ENCODE results near the gene RAB27B.

The RAB27B gene

DNA sequence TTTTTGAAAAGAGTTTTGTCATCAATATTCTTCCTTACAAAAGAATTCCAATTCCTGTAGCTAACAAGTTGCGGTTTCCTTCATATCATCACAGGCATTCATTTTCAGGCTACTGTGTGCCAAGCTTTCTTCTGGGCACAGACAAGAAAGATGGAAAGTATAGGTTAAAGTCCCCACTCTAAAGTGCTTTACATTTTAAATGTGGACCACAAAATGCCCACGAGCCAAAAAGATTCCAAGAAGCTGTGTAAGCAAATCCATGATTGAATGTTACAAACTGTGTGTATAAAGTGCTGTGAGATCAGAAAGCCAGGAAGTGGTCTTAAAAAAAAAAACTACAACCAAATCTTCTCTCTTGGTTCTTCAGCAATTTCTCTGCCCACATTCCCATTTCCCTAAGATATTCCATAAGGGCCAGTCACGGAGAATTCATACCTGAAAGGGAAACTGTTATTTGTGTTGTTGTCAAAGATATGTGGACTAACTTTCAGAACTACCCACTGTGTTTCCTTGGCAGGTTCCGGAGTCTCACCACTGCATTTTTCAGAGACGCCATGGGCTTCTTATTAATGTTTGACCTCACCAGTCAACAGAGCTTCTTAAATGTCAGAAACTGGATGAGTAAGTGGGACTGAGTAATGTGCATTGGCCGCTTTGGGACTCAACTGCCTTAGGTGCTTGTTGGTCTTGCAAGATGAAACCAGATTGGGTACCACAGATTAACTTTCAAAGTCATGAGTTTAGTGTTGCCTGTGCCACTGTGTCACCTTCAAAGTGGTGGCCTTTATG lies 55.7 kb downstream of the RAB27B start:
- H3K4me3 ChIP-seq (ENCODE audit: low read depth, low read length): no peak overlapping the region
- TF ChIP-seq, protein P1, sequence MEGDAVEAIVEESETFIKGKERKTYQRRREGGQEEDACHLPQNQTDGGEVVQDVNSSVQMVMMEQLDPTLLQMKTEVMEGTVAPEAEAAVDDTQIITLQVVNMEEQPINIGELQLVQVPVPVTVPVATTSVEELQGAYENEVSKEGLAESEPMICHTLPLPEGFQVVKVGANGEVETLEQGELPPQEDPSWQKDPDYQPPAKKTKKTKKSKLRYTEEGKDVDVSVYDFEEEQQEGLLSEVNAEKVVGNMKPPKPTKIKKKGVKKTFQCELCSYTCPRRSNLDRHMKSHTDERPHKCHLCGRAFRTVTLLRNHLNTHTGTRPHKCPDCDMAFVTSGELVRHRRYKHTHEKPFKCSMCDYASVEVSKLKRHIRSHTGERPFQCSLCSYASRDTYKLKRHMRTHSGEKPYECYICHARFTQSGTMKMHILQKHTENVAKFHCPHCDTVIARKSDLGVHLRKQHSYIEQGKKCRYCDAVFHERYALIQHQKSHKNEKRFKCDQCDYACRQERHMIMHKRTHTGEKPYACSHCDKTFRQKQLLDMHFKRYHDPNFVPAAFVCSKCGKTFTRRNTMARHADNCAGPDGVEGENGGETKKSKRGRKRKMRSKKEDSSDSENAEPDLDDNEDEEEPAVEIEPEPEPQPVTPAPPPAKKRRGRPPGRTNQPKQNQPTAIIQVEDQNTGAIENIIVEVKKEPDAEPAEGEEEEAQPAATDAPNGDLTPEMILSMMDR (conservative IDR thresholded peaks at IDR 0.05; ENCODE audit: low read depth, low read length): no peak
- peak; percentile 19 for DNase-seq (ENCODE audit: low read depth)

GRCh38 chr18:54888378-54888777 lies 60.1 kb downstream of the RAB27B start:
- TF ChIP-seq, protein P1 (conservative IDR thresholded peaks at IDR 0.05; ENCODE audit: low read depth, low read length): no peak

DNA sequence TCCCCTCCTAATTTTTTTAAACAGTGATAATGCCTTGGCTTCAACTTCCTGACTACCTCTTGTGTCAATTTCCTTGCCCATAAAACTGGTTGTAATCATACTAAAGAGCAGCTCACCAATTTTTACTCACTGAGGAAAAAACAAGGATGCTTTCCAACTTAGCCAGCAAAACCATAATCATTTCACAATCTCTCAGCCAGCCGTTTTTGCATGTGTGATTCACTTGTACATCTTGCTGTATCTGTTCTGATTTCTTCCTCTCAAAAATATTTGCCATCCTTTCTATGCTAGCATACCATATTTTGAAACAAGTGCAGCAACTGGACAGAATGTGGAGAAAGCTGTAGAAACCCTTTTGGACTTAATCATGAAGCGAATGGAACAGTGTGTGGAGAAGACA lies 60.7 kb downstream of the RAB27B start:
- no peak overlapping the region for H3K4me3 ChIP-seq (ENCODE audit: low read depth, low read length)
- TF ChIP-seq, protein P1 (conservative IDR thresholded peaks at IDR 0.05; ENCODE audit: low read depth, low read length): no peak
- peak; percentile 81 for DNase-seq (ENCODE audit: low read depth)

More at GRCh38 chr18:54888378-54888777, 60.1 kb downstream of the RAB27B start:
- no peak for DNase-seq (ENCODE audit: low read depth)
- H3K4me3 ChIP-seq (ENCODE audit: low read depth, low read length): no peak overlapping the region

DNA sequence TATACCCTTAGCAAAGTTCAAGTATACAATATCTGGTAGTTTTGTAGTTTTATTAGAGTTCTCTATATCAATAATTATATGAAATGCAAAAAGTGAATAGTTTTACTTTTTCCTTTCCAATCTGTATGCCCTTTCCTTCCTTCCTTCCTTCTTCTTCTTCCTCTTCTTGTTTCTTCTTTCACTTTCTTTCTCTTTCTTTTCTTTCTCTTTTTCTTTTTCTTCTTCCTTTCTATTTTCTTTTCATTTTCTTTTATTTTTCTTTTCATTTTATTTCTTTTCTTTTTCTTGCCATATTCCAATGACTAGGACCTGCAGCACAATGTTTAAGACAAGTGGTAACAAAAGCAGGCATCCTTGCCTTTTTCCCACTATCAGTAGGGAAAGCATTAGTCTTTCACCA lies 71.2 kb downstream of the RAB27B start:
- H3K4me3 ChIP-seq (ENCODE audit: low read depth, low read length): no peak overlapping the region
- DNase-seq (ENCODE audit: low read depth): no peak
- TF ChIP-seq, protein P1 (conservative IDR thresholded peaks at IDR 0.05; ENCODE audit: low read depth, low read length): no peak

DNA sequence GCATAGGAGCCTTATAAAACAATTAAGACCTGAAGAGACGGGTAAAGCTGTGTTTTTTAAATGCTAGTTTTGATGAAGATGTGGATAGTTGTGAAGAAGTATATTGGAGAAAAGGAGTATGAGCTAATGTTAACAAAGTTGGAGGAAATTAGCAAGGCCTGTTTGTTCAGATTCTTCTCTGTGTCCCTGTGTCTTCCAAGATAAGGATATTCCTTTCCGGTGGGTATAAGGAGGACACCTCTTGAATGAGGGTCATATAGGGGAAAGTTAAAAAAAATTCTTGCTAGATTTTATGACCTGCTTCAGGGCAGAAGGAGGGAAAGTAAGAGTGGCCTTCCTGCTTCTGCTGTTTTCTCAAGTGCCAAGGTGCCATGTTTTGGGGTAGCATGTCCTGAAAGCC lies 72.0 kb downstream of the RAB27B start:
- no peak overlapping the region for H3K4me3 ChIP-seq (ENCODE audit: low read depth, low read length)
- TF ChIP-seq, protein P1 (conservative IDR thresholded peaks at IDR 0.05; ENCODE audit: low read depth, low read length): no peak
- DNase-seq (ENCODE audit: low read depth): no peak

DNA sequence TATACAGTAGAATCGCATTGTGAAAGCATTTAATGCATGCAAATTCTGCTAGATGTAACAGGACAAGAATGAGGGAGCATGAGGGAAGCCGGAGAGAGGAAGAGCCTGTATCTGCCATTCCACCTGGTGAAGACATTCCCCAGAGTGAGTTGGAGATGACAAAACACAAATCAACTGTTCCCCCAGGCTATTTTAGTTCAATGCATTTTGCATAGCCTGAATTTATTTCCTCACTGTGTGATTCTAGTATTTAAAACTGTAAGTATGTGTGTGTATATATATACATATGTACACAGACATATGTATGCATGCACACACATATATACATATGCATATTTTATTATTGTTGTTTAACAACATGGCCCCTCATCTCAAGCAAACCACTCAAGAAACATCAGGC lies 76.3 kb downstream of the RAB27B start:
- TF ChIP-seq, protein P1 (conservative IDR thresholded peaks at IDR 0.05; ENCODE audit: low read depth, low read length): no peak
- no peak for DNase-seq (ENCODE audit: low read depth)
- H3K4me3 ChIP-seq (ENCODE audit: low read depth, low read length): no peak overlapping the region

DNA sequence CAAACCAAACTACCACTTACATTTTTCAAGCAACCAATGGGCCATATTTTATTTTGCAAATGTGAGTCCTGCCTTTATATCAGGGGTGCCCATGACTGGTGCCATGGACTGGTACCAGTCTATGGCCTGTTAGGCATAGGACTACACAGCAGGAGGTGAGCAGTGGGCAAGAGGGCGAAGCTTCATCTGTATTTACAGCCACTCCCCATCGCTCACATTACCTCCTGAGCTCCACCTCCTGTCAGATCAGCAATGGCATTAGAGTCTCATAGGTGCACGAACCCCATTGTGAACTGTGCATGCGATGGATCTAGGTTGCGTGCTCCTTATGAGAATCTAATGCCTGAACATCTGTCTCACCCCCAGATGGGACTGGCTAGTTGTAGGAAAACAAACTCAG lies 77.4 kb downstream of the RAB27B start:
- no peak overlapping the region for H3K4me3 ChIP-seq (ENCODE audit: low read depth, low read length)
- TF ChIP-seq, protein P1 (conservative IDR thresholded peaks at IDR 0.05; ENCODE audit: low read depth, low read length): no peak
- DNase-seq (ENCODE audit: low read depth): no peak

Measured in choroid plexus epithelial cell (primary cell).